Measurements from ENCODE around the gene AFTPH. TPM values are rescaled to one million over a fixed set of nuclear protein-coding genes. Genes with fewer than 3 reads are reported as not detected.

Gene AFTPH
- total and polyA plus RNA-seq, 12 donors: 7.9 to 22.3 (median 11.0) TPM

DNA sequence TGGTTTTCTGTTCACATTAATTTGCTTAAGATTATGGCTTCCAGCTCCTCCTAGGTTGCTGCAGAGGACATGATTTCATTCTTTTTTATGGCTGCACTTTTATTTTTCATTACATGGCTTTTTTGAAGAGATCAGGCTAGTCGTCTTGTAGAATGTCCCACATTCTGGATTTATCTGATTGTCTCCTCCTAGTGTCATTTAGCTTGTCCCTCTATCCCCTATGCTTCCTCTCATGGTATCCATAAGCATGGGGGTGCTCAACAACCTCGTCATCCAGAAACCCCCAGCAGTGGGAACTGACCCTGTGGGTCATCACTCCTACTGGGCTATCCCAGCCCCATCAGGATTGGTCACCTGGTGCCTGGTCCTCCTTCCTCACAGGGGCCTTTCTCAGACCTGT lies 80.0 kb downstream of the AFTPH start:
- H3K27me3 ChIP-seq: no peaks in the 10 kb centered on the region
- WGBS, 2 donors: 93% methylated on average over 2 of the region's 2 CpGs
- TF ChIP-seq, protein P1, sequence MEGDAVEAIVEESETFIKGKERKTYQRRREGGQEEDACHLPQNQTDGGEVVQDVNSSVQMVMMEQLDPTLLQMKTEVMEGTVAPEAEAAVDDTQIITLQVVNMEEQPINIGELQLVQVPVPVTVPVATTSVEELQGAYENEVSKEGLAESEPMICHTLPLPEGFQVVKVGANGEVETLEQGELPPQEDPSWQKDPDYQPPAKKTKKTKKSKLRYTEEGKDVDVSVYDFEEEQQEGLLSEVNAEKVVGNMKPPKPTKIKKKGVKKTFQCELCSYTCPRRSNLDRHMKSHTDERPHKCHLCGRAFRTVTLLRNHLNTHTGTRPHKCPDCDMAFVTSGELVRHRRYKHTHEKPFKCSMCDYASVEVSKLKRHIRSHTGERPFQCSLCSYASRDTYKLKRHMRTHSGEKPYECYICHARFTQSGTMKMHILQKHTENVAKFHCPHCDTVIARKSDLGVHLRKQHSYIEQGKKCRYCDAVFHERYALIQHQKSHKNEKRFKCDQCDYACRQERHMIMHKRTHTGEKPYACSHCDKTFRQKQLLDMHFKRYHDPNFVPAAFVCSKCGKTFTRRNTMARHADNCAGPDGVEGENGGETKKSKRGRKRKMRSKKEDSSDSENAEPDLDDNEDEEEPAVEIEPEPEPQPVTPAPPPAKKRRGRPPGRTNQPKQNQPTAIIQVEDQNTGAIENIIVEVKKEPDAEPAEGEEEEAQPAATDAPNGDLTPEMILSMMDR (IDR thresholded peaks at IDR 0.05): no peak
- peaks cover 0 to 4% (median 0%) of the 10 kb centered on the region in 11 donors for H3K9me3 ChIP-seq
- H3K36me3 ChIP-seq: no peaks in the 10 kb centered on the region
- intact Hi-C loops (cut with DNase I): loop anchor here in 1 of 10 donors (5.0 kb wide), 1 partner anchor 263 kb away; no protein-coding TSS in a partner anchor
- peaks cover 0 to 35% (median 16%) of the 10 kb centered on the region in 9 donors for H3K4me1 ChIP-seq
- ATAC-seq (no peak), DNase-seq (no peak)
- no peak overlapping the region for H3K4me3 ChIP-seq
- H3K27ac ChIP-seq: no peak overlapping the region

- DNase-seq: no peak
- H3K36me3 ChIP-seq: no peaks in the 10 kb centered on the region
- no peak for ATAC-seq
Observed at GRCh38 chr2:64605026-64605471, 80.9 kb downstream of the AFTPH start.

GRCh38 chr2:64605991-64606478 lies 81.9 kb downstream of the AFTPH start:
- intact Hi-C loops (cut with DNase I): loop anchor here in 6 of 10 donors (5.0 kb wide), 4 partner anchors 36 to 266 kb away; no protein-coding TSS in a partner anchor
- DNase-seq (no peak), ATAC-seq (no peak)
- WGBS, 2 donors: 93 to 95% methylated on average over 5 of the region's 5 CpGs
- peaks cover 0 to 34% (median 15%) of the 10 kb centered on the region in 9 donors for H3K4me1 ChIP-seq
- peaks cover 0 to 4% (median 0%) of the 10 kb centered on the region in 11 donors for H3K9me3 ChIP-seq
- H3K4me3 ChIP-seq: no peak overlapping the region
- H3K27ac ChIP-seq: peak overlapping the region in 1 of 10 donors; percentile 80
- TF ChIP-seq, protein P1 (IDR thresholded peaks at IDR 0.05): no peak
- no peaks in the 10 kb centered on the region for H3K27me3 ChIP-seq
- H3K36me3 ChIP-seq: no peaks in the 10 kb centered on the region

More at GRCh38 chr2:64605026-64605471, 80.9 kb downstream of the AFTPH start:
- intact Hi-C loops (cut with DNase I): loop anchor here in 6 of 10 donors (5.0 kb wide), 4 partner anchors 37 to 267 kb away; no protein-coding TSS in a partner anchor
- 43 to 46% methylated on average over 6 of the region's 6 CpGs for WGBS, 2 donors
- Histone ChIP-seq H3K9me3 (peaks cover 0 to 4% (median 0%) of the 10 kb centered on the region in 11 donors), H3K4me3 (no peak overlapping the region), H3K4me1 (peaks cover 0 to 34% (median 15%) of the 10 kb centered on the region in 9 donors), H3K27me3 (no peaks in the 10 kb centered on the region), H3K27ac (no peak overlapping the region)
- TF ChIP-seq, protein P1 (IDR thresholded peaks at IDR 0.05): no peak

- Histone ChIP-seq H3K4me3 (peak overlapping the region in 6 of 10 donors; percentile 20 to 42 (median 34)), H3K9me3 (peaks cover 0 to 4% (median 0%) of the 10 kb centered on the region in 11 donors), H3K4me1 (peaks cover 0 to 34% (median 15%) of the 10 kb centered on the region in 9 donors), H3K27ac (peak overlapping the region in 3 of 10 donors; percentile 34 to 80 (median 48)), H3K27me3 (no peaks in the 10 kb centered on the region), H3K36me3 (no peaks in the 10 kb centered on the region)
- ATAC-seq (peak; percentile 72 to 94 (median 89)), DNase-seq (peak; percentile 84 to 88)
- intact Hi-C loops (cut with DNase I): loop anchor here in 6 of 10 donors (5.0 kb wide), 4 partner anchors 36 to 266 kb away; no protein-coding TSS in a partner anchor
- TF ChIP-seq, protein P1 (IDR thresholded peaks at IDR 0.05): no peak
- 74 to 76% methylated on average over 21 of the region's 21 CpGs for WGBS, 2 donors
Observed at GRCh38 chr2:64606479-64607363, 82.6 kb downstream of the AFTPH start.

All from heart right ventricle (tissue), 16 donors.